Measurements from ENCODE around the gene MYLK.

MYLK gene

DNA sequence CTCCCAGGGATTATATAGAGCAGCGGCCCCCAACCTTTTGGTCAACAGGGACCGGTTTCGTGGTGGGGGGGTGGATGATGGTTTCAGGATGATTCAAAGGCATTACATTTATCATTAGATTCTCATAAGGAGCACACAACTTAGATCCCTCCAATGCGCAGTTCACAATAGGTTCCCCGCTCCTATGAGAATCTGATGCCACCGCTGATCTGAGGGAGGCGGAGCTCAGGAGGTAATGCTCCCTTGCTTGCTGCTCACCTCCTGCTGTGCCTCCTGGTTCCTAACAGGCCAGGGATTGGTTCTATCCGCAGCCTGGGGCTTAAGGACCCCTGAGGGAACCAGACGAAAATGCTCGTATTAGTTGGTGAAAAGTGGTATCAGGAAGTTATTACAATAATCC is 298.0 kb downstream of the MYLK start:
- in situ Hi-C loops (cut with HindIII; ENCODE audit: low pct_ligation_motif_present, low pct_unique_long_range_greater_than_20kb, low sequenced_read_pairs), result no loop called here
- peak; percentile 70 for DNase-seq

GRCh38 chr3:123584988-123585937 is 298.9 kb downstream of the MYLK start, which contains the start of gene HACD2:
TSS of gene HACD2 (minus strand) at chr3:123585053. CDS start at chr3:123585027, 26 bp downstream.
- in situ Hi-C loops (cut with HindIII; ENCODE audit: low pct_ligation_motif_present, low pct_unique_long_range_greater_than_20kb, low sequenced_read_pairs), result no loop called here
- DNase-seq, result peak; percentile 95

DNA sequence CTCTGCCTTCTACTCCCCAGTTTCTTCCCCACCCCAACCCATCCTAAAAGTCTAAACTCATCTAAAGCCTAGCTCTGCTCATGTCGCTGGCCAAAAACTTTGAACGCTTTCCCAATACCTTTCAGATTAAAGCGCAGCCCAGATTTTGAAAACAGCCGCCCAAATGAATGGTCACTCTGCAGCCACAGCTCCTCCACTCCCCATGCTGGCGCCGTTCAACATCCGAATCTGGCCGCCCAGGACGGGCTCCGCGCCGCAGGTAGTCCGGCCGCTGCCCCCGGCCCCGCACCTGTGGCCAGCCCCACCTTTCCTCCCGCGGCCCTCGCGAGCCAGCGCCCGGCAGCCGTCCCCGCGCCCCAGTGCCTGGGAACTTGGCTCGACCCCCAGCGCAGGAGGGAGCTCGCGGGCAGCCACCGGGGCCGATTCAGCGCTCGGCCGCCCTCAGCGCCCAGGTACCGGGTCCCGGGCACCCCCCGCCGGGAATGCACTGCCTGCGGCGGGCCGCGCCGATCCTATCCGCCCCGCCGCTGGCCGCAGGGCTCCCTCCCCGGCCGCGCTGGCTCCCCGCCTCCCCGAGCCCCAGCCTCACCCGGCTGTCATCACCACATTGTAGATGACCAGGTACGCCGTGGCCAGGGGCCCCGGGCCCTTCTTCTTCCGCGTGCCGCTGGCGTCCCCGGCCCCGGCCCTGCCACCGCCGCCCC is 299.7 kb downstream of the MYLK start:
- in situ Hi-C loops (cut with HindIII; ENCODE audit: low pct_ligation_motif_present, low pct_unique_long_range_greater_than_20kb, low sequenced_read_pairs), result no loop called here
- peak; percentile 31 for DNase-seq

DNA sequence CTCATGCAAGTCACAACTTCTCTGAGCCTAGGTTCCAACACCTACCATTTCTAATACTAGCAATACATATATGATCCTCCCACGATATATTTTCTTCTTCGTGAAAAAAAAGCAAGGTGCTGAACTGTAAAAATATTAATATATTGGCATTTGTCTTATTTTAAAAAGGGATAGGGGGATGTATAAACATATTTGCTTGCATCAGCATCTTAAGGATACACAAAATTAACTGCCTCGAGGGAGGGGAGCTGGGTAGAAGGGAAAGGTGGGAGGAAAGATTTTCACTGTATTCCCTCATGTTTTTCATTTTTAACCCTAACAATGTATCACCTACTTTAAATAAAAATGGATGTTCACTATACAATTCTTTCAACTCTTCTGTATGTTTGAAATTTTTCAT is 300.6 kb downstream of the MYLK start:
- in situ Hi-C loops (cut with HindIII; ENCODE audit: low pct_ligation_motif_present, low pct_unique_long_range_greater_than_20kb, low sequenced_read_pairs), result no loop called here
- DNase-seq, result no peak

- DNase-seq, result no peak
- in situ Hi-C loops (cut with HindIII; ENCODE audit: low pct_ligation_motif_present, low pct_unique_long_range_greater_than_20kb, low sequenced_read_pairs), result no loop called here
These were observed 301.8 kb downstream of the MYLK start for GRCh38 chr3:123582315-123582714.

GRCh38 chr3:123576122-123576521 is 308.0 kb downstream of the MYLK start:
- no peak for DNase-seq
- in situ Hi-C loops (cut with HindIII; ENCODE audit: low pct_ligation_motif_present, low pct_unique_long_range_greater_than_20kb, low sequenced_read_pairs), result no loop called here

- in situ Hi-C loops (cut with HindIII; ENCODE audit: low pct_ligation_motif_present, low pct_unique_long_range_greater_than_20kb, low sequenced_read_pairs), result no loop called here
- no peak for DNase-seq
These were observed 312.2 kb downstream of the MYLK start for GRCh38 chr3:123571973-123572365.

DNA sequence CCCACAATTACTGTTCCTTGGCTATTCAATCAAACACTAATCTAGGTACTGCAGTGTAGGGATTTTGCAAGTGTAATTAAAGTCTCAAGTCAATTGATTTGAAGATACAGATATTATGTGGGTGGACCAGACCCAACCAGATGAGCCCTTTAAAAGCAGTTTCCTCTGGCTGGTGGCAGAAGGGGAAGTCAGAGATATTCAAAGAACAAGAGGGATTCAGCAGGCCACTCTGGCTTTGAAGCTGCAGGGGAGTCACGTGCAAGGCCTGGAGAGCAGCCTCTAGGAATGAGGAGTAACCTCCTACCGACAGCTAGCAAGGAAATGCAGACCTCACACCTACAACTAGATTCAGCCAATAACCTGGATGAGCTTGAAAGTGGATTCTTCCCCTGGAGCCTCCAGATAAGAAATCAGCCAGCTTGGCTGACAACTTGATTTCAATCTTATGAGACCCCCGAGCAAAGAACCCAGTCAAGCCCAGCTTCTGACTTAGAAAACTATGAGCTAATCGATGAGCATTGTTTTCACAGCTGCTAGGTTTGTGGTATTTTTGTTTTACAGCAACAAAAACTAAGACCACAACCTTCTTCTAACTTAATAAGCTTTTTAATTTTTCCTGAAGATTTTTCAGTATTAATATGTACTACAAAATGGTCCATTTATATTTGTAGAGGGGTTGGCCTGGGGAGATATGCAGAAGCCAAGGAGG is 312.7 kb downstream of the MYLK start:
- DNase-seq, result no peak
- in situ Hi-C loops (cut with HindIII; ENCODE audit: low pct_ligation_motif_present, low pct_unique_long_range_greater_than_20kb, low sequenced_read_pairs), result no loop called here

DNA sequence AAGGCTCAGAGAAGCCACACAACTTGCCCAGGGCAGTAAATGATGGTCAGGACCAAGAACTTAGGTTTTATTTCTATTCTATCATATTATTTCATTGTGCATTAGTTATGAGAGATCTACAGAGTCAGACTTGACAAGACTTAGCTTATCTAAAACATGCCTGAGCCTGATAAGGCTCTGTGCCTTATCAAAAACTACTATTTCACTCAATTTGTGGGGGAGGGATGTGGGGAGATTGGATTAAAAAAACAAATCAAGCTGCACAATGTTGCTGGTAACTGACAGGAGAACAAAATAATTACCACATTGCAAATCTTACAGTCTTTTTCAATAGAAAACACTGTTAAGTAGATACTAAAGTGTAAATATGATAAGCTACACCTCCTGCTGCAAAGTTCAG is 315.3 kb downstream of the MYLK start:
- in situ Hi-C loops (cut with HindIII; ENCODE audit: low pct_ligation_motif_present, low pct_unique_long_range_greater_than_20kb, low sequenced_read_pairs), result no loop called here
- DNase-seq, result no peak

GRCh38 chr3:123568034-123568433 is 316.1 kb downstream of the MYLK start:
- in situ Hi-C loops (cut with HindIII; ENCODE audit: low pct_ligation_motif_present, low pct_unique_long_range_greater_than_20kb, low sequenced_read_pairs), result no loop called here
- no peak for DNase-seq

DNA sequence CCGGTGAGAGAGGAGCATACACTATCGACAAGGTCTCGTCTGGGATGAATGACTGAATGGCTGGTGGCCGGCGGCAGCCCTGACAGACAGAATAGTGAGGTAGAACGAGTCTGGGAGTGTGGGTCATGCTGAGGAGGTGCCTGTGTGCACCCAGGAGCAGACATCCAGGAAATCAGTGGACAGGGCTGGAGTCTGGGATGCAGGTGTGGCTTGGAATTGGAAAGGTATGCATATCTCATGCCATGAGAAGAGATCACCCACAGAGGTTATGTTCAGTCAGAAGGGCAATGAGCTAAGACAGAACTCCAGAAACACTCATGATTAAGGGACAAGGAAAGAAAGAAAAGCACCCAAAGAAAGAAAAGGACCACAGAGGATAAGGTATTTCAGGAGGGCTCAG is 320.1 kb downstream of the MYLK start:
- DNase-seq, result no peak
- in situ Hi-C loops (cut with HindIII; ENCODE audit: low pct_ligation_motif_present, low pct_unique_long_range_greater_than_20kb, low sequenced_read_pairs), result no loop called here

DNA sequence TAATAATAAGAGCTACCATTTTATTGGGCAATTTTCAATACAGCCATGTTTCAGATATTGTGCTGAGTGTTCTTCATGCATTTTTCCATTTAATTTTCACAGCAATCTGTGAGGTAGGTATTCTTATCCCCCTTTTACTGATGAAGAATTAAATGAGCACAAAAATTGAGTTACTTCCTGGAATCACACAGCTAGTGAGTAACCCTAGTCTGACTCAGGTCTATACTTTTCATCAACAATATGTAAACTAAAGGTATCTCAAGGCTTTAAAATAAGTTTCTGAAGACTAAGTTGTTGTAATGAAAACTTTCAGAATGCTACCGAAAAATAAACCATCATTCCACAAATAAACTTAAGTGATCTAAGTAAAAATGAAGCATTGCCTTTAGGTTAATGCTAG is 321.6 kb downstream of the MYLK start:
- in situ Hi-C loops (cut with HindIII; ENCODE audit: low pct_ligation_motif_present, low pct_unique_long_range_greater_than_20kb, low sequenced_read_pairs), result no loop called here

DNA sequence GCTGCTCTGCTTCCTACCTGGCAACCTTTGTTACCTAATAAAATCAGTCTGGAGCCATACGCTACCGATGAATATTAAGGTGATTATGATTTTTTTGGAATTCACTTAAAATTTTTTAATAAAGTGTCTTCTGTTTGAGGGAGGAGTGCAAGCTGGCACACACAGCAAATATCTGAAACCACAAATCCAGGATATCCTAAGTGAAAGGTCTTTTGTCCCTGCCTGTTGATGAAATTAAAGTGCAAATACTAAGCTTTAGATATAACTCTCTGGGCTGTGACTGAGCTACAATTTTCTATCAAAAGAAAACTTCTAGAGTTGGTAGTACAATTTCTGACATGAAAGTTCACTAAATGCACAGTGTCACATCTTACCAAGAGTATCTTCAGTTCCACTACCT is 322.9 kb downstream of the MYLK start:
- no peak for DNase-seq
- in situ Hi-C loops (cut with HindIII; ENCODE audit: low pct_ligation_motif_present, low pct_unique_long_range_greater_than_20kb, low sequenced_read_pairs), result no loop called here

More for the DNA sequence above, 321.6 kb downstream of the MYLK start:
- no peak for DNase-seq

Measured in ACHN (cell line).